SK-N-SH (cell line): ENCODE measurements around the gene SEMA4B. TPM values are rescaled to one million over a fixed set of nuclear protein-coding genes. Genes with fewer than 3 reads are reported as not detected.
"Not testable (repeated sequence)": the region's sequence is repeated elsewhere in the genome, so short reads cannot be mapped to it uniquely, and the experiment has no call there.

Experiments
- CTCF ChIA-PET: fragments of 300-600, 350-600 bp; formaldehyde crosslinking; extraction: SDS; loops from one replicate; lab custom pipeline; 2021; lab: Yijun Ruan, JAX
- POLR2A ChIA-PET: fragments of 350-600 bp; sonication (Branson Sonifier 250); formaldehyde crosslinking; extraction: SDS; loops from one replicate; lab custom pipeline; 2020; ENCODE audit warnings: antibody characterized with exemption, inconsistent platforms; lab: Yijun Ruan, JAX
- DNase-seq: peaks from one replicate; pipeline ENCODE4 v3.0.0; 2012
- H2AFZ ChIP-seq: fragments of 200-600 bp; sonication (generic); 2 replicates; pipeline ENCODE4 v1.8.1; 2016; ENCODE audit warnings: antibody characterized with exemption, mild to moderate bottlenecking, low read depth
- H3F3A ChIP-seq: fragments of 200-600 bp; sonication (generic); replicated peaks from 2 replicates; pipeline ENCODE3; 2016; ENCODE audit warnings: antibody characterized with exemption, mild to moderate bottlenecking; ENCODE audit not compliant: insufficient read depth
- H3K27ac ChIP-seq, 2 experiments: fragments of 200-500 bp in 1 of 2; fragments of 200-600 bp in 1 of 2; sonication (Bioruptor generic) in 1 of 2; sonication (generic), shearing (Covaris generic) in 1 of 2; 2 replicates each; pipeline versions ENCODE4 v1.5.1 to v1.6.1; 2014 to 2016; ENCODE audit warnings: low read depth in 2 of 2, inconsistent platforms in 1 of 2, low read length in 1 of 2, mild to moderate bottlenecking in 1 of 2, mixed read lengths in 1 of 2
- H3K27me3 ChIP-seq: fragments of 200-600 bp; sonication (generic), shearing (Covaris generic); 2 replicates; pipeline ENCODE4 v1.6.1; 2016; ENCODE audit warnings: mixed run types; ENCODE audit not compliant: insufficient read depth
- H3K36me3 ChIP-seq, 2 experiments: fragments of 200-500 bp in 1 of 2; fragments of 200-600 bp in 1 of 2; sonication (Bioruptor generic) in 1 of 2; sonication (generic) in 1 of 2; replicated peaks in 1 of 2; 2 replicates each; pipeline versions ENCODE3 to v1.5.1; 2014 to 2016; ENCODE audit warnings: low read length in 1 of 2, mild to moderate bottlenecking in 1 of 2; ENCODE audit not compliant: insufficient read depth in 2 of 2, control insufficient read depth in 1 of 2
- H3K4me1 ChIP-seq, 2 experiments: fragments of 200-500 bp in 1 of 2; fragments of 200-600 bp in 1 of 2; sonication (Bioruptor generic) in 1 of 2; sonication (generic), shearing (Covaris generic) in 1 of 2; 2 replicates each; pipeline versions ENCODE4 v1.5.1 to v1.6.1; 2014 to 2016; ENCODE audit warnings: low read depth in 1 of 2, low read length in 1 of 2, mixed run types in 1 of 2; ENCODE audit not compliant: insufficient read depth in 2 of 2, control insufficient read depth in 1 of 2
- H3K4me2 ChIP-seq: fragments of 200-600 bp; sonication (generic), shearing (Covaris generic); 2 replicates; pipeline ENCODE4 v1.6.1; 2017; ENCODE audit warnings: mixed run types
- H3K4me3 ChIP-seq, 2 experiments: fragments of 200-500 bp in 1 of 2; fragments of 200-600 bp in 1 of 2; sonication (Bioruptor generic) in 1 of 2; sonication (generic), shearing (Covaris generic) in 1 of 2; 2 replicates each; pipeline versions ENCODE4 v1.5.1 to v1.8.1; 2014 to 2016; ENCODE audit warnings: low read depth in 2 of 2, inconsistent platforms in 1 of 2, low read length in 1 of 2, mild to moderate bottlenecking in 1 of 2, mixed read lengths in 1 of 2, moderate library complexity in 1 of 2
- H3K79me2 ChIP-seq: fragments of 200-600 bp; sonication (generic); 2 replicates; pipeline ENCODE4 v1.8.1; 2017; ENCODE audit warnings: mild to moderate bottlenecking; ENCODE audit not compliant: insufficient read depth
- H3K9ac ChIP-seq: fragments of 200-600 bp; sonication (generic); 2 replicates; pipeline ENCODE4 v1.6.1; 2017; ENCODE audit warnings: mixed run types
- H3K9me2 ChIP-seq: fragments of 200-600 bp; sonication (generic); 2 replicates; pipeline ENCODE4 v1.6.1; 2017; ENCODE audit warnings: mixed run types
- H3K9me3 ChIP-seq: fragments of 200-600 bp; sonication (generic); 2 replicates; pipeline ENCODE4 v1.6.1; 2017; ENCODE audit warnings: mixed run types, mild to moderate bottlenecking, moderate library complexity
- H4K20me1 ChIP-seq: fragments of 200-600 bp; sonication (generic); 2 replicates; pipeline ENCODE4 v1.6.1; 2017; ENCODE audit warnings: mild to moderate bottlenecking, mixed run types; ENCODE audit not compliant: insufficient read depth
- CTCF ChIP-seq: fragments of 200-600 bp; sonication (generic); IDR thresholded peaks from 2 replicates; pipeline ENCODE4 v1.6.1; 2017; ENCODE audit warnings: antibody characterized with exemption, mild to moderate bottlenecking, moderate library complexity
- FOXJ3 ChIP-seq: sonication (generic); formaldehyde crosslinking; IDR thresholded peaks from 2 replicates; pipeline ENCODE4 v1.5.1; 2020; ENCODE audit warnings: mild to moderate bottlenecking, missing genetic modification reagents
- MEF2A ChIP-seq: IDR thresholded peaks from 2 replicates; pipeline ENCODE4 v1.4.0; 2012; ENCODE audit warnings: low read depth, borderline replicate concordance
- NRF1 ChIP-seq: IDR thresholded peaks from 2 replicates; pipeline ENCODE4 v1.6.1; 2012; ENCODE audit warnings: low read depth, mild to moderate bottlenecking, low read length
- RCOR1 ChIP-seq: fragments of 150-350 bp; IDR thresholded peaks from 2 replicates; pipeline ENCODE4 v1.6.1; 2017; ENCODE audit warnings: antibody characterized with exemption, low read length
- RFX5 ChIP-seq: IDR thresholded peaks from 2 replicates; pipeline ENCODE4 v1.6.1; 2012; ENCODE audit warnings: mild to moderate bottlenecking, improper control_type of control experiment, low read length
- SIN3A ChIP-seq: IDR thresholded peaks from 2 replicates; pipeline ENCODE4 v1.6.1; 2012; ENCODE audit warnings: low read depth, mild to moderate bottlenecking, low read length, moderate library complexity, borderline replicate concordance
- SMC3 ChIP-seq: IDR thresholded peaks from 2 replicates; pipeline ENCODE4 v1.6.1; 2012; ENCODE audit warnings: low read depth, low read length, improper control_type of control experiment
- TAF1 ChIP-seq: IDR thresholded peaks from 2 replicates; pipeline ENCODE4 v1.6.1; 2012; ENCODE audit warnings: low read depth, mild to moderate bottlenecking, low read length, moderate library complexity, borderline replicate concordance
- TCF12 ChIP-seq: IDR thresholded peaks from 2 replicates; pipeline ENCODE4 v1.4.0; 2012
- WGBS: methylation state at CpG from one replicate; pipeline ENCODE4 v1.1.6; 2017; ENCODE audit warnings: low lambda C conversion rate; 5-methylcytosine and 5-hydroxymethylcytosine counted together
- polyA plus RNA-seq, 3 experiments: library from polyadenylated mRNA; depleted of rRNA; stranded (reverse); fragments of >200 nt; gene quantifications; 2 replicates each; pipeline ENCODE4 v1.2.3, GENCODE V29; 2012
- small RNA-seq, 7 experiments: library from RNA; depleted of rRNA; stranded (forward); fragments of <200 nt; gene quantifications; one replicate each; pipeline ENCODE3, GENCODE V24; 2012

SEMA4B gene
- polyA plus RNA-seq, 1 of the 3 experiments (the other 2 are of a cell fraction): 38.9 TPM

- TF ChIP-seq NRF1 (no peak), RFX5 (no peak), SIN3A (no peak), TAF1 (no peak), TCF12 (no peak)
- TF ChIP-seq, all 33 proteins: peak for 0
Measured at GRCh38 chr15:90270502-90271150, 69.5 kb downstream of the SEMA4B start (continued).

- 86% methylated on average over 7 of the region's 7 CpGs for WGBS
- H3K79me2 ChIP-seq: peaks cover 81% of the 10 kb centered on the region
- DNase-seq: no peak
- H4K20me1 ChIP-seq: peaks cover 64% of the 10 kb centered on the region
- H3K9me3 ChIP-seq: no peaks in the 10 kb centered on the region
- H3K9me2 ChIP-seq: no peaks in the 10 kb centered on the region
- H2AFZ ChIP-seq: no peak overlapping the region
- peaks cover 52 to 79% of the 10 kb centered on the region in 2 experiments for H3K36me3 ChIP-seq
- H3K27me3 ChIP-seq: no peaks in the 10 kb centered on the region
- H3K9ac ChIP-seq: no peak overlapping the region
- TF ChIP-seq TAF1 (no peak), SMC3 (no peak), MEF2A (no peak), FOXJ3 (CRISPR knock-in tag) (no peak), RCOR1 (no peak), CTCF (no peak)
- no peak overlapping the region for H3K27ac ChIP-seq
- peaks cover 9 to 14% of the 10 kb centered on the region in 2 experiments; a peak in 3 of 4 replicates for H3K4me1 ChIP-seq
- H3K4me3 ChIP-seq: no peak overlapping the region
- POLR2A ChIA-PET: no interaction called here
- no peak overlapping the region for H3K4me2 ChIP-seq
- CTCF ChIA-PET: interaction anchor here (1.0 to 1.4 kb wide), 2 partner anchors 22 to 29 kb away, joined by 3 to 5 read pairs; no protein-coding TSS in a partner anchor
- peaks cover 11% of the 10 kb centered on the region for H3F3A ChIP-seq
Measured at GRCh38 chr15:90271459-90272166, 70.5 kb downstream of the SEMA4B start.

- CTCF ChIA-PET: interaction anchor here (0.6 to 1.2 kb wide), 2 partner anchors 9 to 204 kb away, joined by 3 read pairs; no protein-coding TSS in a partner anchor
- H3K9me3 ChIP-seq, H3K9me2 ChIP-seq, H4K20me1 ChIP-seq, H3K9ac ChIP-seq, DNase-seq, H3K4me1 ChIP-seq, H3K27ac ChIP-seq, H3K4me3 ChIP-seq, H3K27me3 ChIP-seq, H3K4me2 ChIP-seq, H2AFZ ChIP-seq, POLR2A ChIA-PET: not testable (repeated sequence)
- H3K36me3 ChIP-seq: peaks cover 10 to 18% of the 10 kb centered on the region in 2 experiments
- 95% methylated on average over 12 of the region's 12 CpGs for WGBS
- H3F3A ChIP-seq: peaks cover 11% of the 10 kb centered on the region
- H3K79me2 ChIP-seq: peaks cover 15% of the 10 kb centered on the region; the same call in 1 of the 2 replicates
Measured at GRCh38 chr15:90278467-90278866, 77.3 kb downstream of the SEMA4B start.

Small RNA genes lying within 50 kb of the gene (small RNA-seq; reads per million reads assigned to genes)
- gene RN7SL346P: 0 reads per million in 7 experiments

Other genes with a start within 250 kb of the SEMA4B start
- gene ZNF710, start 200.0 kb upstream of the SEMA4B start, polyA plus RNA-seq (2012; rRNA removed): 2.4 and 2.7 TPM in 2 replicates
- gene IDH2, start 98.9 kb upstream of the SEMA4B start, polyA plus RNA-seq (2012; rRNA removed): 24.7 and 25.2 TPM in 2 replicates
- 74.7 and 87.9 TPM in 2 replicates for gene CIB1, start 32.6 kb downstream of the SEMA4B start, polyA plus RNA-seq (2012; rRNA removed)
- 2.2 and 2.4 TPM in 2 replicates for gene GDPGP1, start 32.9 kb downstream of the SEMA4B start, polyA plus RNA-seq (2012; rRNA removed)
- gene TTLL13, start 48.2 kb downstream of the SEMA4B start, polyA plus RNA-seq (2012; rRNA removed): 0.03 and 0.06 TPM in 2 replicates
- gene NGRN, start 64.3 kb downstream of the SEMA4B start, polyA plus RNA-seq (2012; rRNA removed): 48.2 and 66.5 TPM in 2 replicates
- 1.6 and 1.8 TPM in 2 replicates for gene ZNF774, start 151.0 kb downstream of the SEMA4B start, polyA plus RNA-seq (2012; rRNA removed)
- 51.8 and 56.5 TPM in 2 replicates for gene IQGAP1, start 186.9 kb downstream of the SEMA4B start, polyA plus RNA-seq (2012; rRNA removed)